HCT116 (cell line): Measurements from ENCODE around the gene HIVEP3. TPM values are rescaled to one million over a fixed set of nuclear protein-coding genes. Genes with fewer than 3 reads are reported as not detected.

Experiments used
- ATAC-seq: fragments of 200-7000 bp; cut with Tn5 transposase; 2 replicates; pipeline ENCODE4 v1.9.1; 2020; ENCODE audit warnings: mild to moderate bottlenecking, moderate library complexity
- BruUV-seq: library from RNA; stranded (reverse); fragments of 400-500 nt; replicated peaks from 2 replicates; lab custom pipeline; 2021; lab: Mats Ljungman, UMichigan
- CTCF ChIA-PET: fragments of 300-600 bp; sonication (Branson Sonifier 250); formaldehyde crosslinking; loops from one replicate; lab custom pipeline; 2021; ENCODE audit warnings: antibody characterized with exemption; lab: Charles Lee
- POLR2A ChIA-PET: fragments of 300-600, 350-600 bp; sonication (Branson Sonifier 250); formaldehyde crosslinking; loops from one replicate; lab custom pipeline; 2021; ENCODE audit warnings: antibody characterized with exemption; lab: Charles Lee
- RAD21 ChIA-PET, 2 experiments: fragments of 300-600 bp; sonication (Branson Sonifier 250); formaldehyde crosslinking; loops; one replicate each; lab custom pipeline; 2023; ENCODE audit warnings: low total read pairs in 2 of 2; ENCODE audit not compliant: uncharacterized antibody in 2 of 2, unreplicated experiment in 2 of 2, low non-redundant PET in 1 of 2; lab: Charles Lee
- DNase-seq: peaks from one replicate; pipeline ENCODE4 v3.0.0-alpha.2; 2010; ENCODE audit warnings: low read depth, low spot score
- H2AFZ ChIP-seq: fragments of 200-600 bp; shearing (Covaris generic), sonication (generic); 2 replicates; pipeline ENCODE4 v1.6.1; 2017; ENCODE audit warnings: low read depth, mixed run types, mixed read lengths, antibody characterized with exemption, low read length; ENCODE audit not compliant: poor library complexity, severe bottlenecking
- H3K27ac ChIP-seq: 2 replicates; pipeline ENCODE4 v1.5.1; 2012; ENCODE audit warnings: low read depth, low read length
- H3K27me3 ChIP-seq: fragments of 200-600 bp; sonication (generic); 2 replicates; pipeline ENCODE4 v1.6.1; 2016; ENCODE audit warnings: mixed run types, low read length, mixed read lengths; ENCODE audit not compliant: insufficient read depth
- H3K36me3 ChIP-seq, 2 experiments: fragments of 200-500 bp in 1 of 2; fragments of 200-600 bp in 1 of 2; sonication (Bioruptor generic) in 1 of 2; sonication (generic) in 1 of 2; 2 replicates each; pipeline versions ENCODE4 v1.5.1 to v1.6.1; 2014 to 2016; ENCODE audit warnings: low read length in 2 of 2, inconsistent platforms in 1 of 2, mixed read lengths in 1 of 2, mixed run types in 1 of 2; ENCODE audit not compliant: insufficient read depth in 2 of 2, control insufficient read depth in 1 of 2
- H3K4me1 ChIP-seq, 2 experiments: fragments of 200-600 bp in 1 of 2; sonication (generic) in 1 of 2; 2 replicates each; pipeline versions ENCODE4 v1.5.1 to v1.6.1; 2012 to 2017; ENCODE audit warnings: low read length in 2 of 2, inconsistent platforms in 1 of 2, mild to moderate bottlenecking in 1 of 2, mixed read lengths in 1 of 2, mixed run types in 1 of 2, moderate library complexity in 1 of 2; ENCODE audit not compliant: insufficient read depth in 2 of 2, control insufficient read depth in 1 of 2
- H3K4me2 ChIP-seq: fragments of 200-600 bp; sonication (generic); 2 replicates; pipeline ENCODE4 v1.6.1; 2017; ENCODE audit warnings: mixed run types, low read length, mixed read lengths
- H3K4me3 ChIP-seq, 2 experiments: fragments of 200-600 bp in 1 of 2; sonication (generic) in 1 of 2; replicated peaks in 1 of 2; 2 replicates each; pipeline ENCODE4 v1.5.1; 2011 to 2016; ENCODE audit warnings: low read length in 2 of 2, control low read depth in 1 of 2, low read depth in 1 of 2, mild to moderate bottlenecking in 1 of 2, mixed read lengths in 1 of 2, mixed run types in 1 of 2
- H3K79me2 ChIP-seq: fragments of 200-600 bp; sonication (generic); 2 replicates; pipeline ENCODE4 v1.6.1; 2017; ENCODE audit warnings: mild to moderate bottlenecking, mixed run types, low read length, moderate library complexity, mixed read lengths; ENCODE audit not compliant: insufficient read depth
- H3K9ac ChIP-seq: fragments of 200-600 bp; sonication (generic); 2 replicates; pipeline ENCODE4 v1.6.1; 2016; ENCODE audit warnings: low read length, mixed read lengths
- H3K9me2 ChIP-seq: fragments of 200-600 bp; sonication (generic), shearing (Covaris generic); 2 replicates; pipeline ENCODE4 v1.6.1; 2017; ENCODE audit warnings: mixed run types, mild to moderate bottlenecking, moderate library complexity; ENCODE audit not compliant: insufficient read depth
- H3K9me3 ChIP-seq, 2 experiments: fragments of 200-500 bp in 1 of 2; fragments of 200-600 bp in 1 of 2; sonication (Bioruptor generic) in 1 of 2; sonication (generic) in 1 of 2; 2 replicates each; pipeline ENCODE4 v1.6.1; 2014 to 2017; ENCODE audit warnings: low read length in 2 of 2, mixed read lengths in 2 of 2, inconsistent platforms in 1 of 2, low read depth in 1 of 2, mild to moderate bottlenecking in 1 of 2, mixed run types in 1 of 2, moderate library complexity in 1 of 2; ENCODE audit not compliant: control insufficient read depth in 1 of 2, insufficient read depth in 1 of 2
- H4K20me1 ChIP-seq: fragments of 200-600 bp; sonication (generic), shearing (Covaris generic); 2 replicates; pipeline ENCODE4 v1.6.1; 2017; ENCODE audit warnings: mixed run types, mild to moderate bottlenecking, moderate library complexity; ENCODE audit not compliant: insufficient read depth
- CBX3 ChIP-seq: IDR thresholded peaks from 2 replicates; pipeline ENCODE4 v1.6.1; 2012; ENCODE audit warnings: low read depth
- EGR1 ChIP-seq: IDR thresholded peaks from 2 replicates; pipeline ENCODE4 v1.6.1; 2012; ENCODE audit warnings: low read depth
- ELF1 ChIP-seq: IDR thresholded peaks from 2 replicates; pipeline ENCODE4 v1.6.1; 2012; ENCODE audit warnings: low read depth, borderline replicate concordance
- EZH2phosphoT487 ChIP-seq: fragments of 200-600 bp; IDR thresholded peaks from 2 replicates; pipeline ENCODE4 v1.6.1; 2018; ENCODE audit warnings: antibody characterized with exemption, borderline replicate concordance
- FOSL1 ChIP-seq: IDR thresholded peaks from 2 replicates; pipeline ENCODE4 v1.6.1; 2012; ENCODE audit warnings: low read depth
- MAX ChIP-seq: IDR thresholded peaks from 2 replicates; pipeline ENCODE4 v1.6.1; 2012
- RAD21 ChIP-seq: IDR thresholded peaks from 2 replicates; pipeline ENCODE4 v1.6.1; 2012; ENCODE audit warnings: low read depth, mild to moderate bottlenecking
- REST ChIP-seq: IDR thresholded peaks from 2 replicates; pipeline ENCODE4 v1.6.1; 2012; ENCODE audit warnings: low read depth
- SIN3A ChIP-seq: IDR thresholded peaks from 2 replicates; pipeline ENCODE4 v1.6.1; 2012; ENCODE audit warnings: low read depth
- SP1 ChIP-seq: IDR thresholded peaks from 2 replicates; pipeline ENCODE4 v1.6.1; 2012; ENCODE audit warnings: low read depth
- SRF ChIP-seq: IDR thresholded peaks from 2 replicates; pipeline ENCODE4 v1.6.1; 2012; ENCODE audit warnings: low read depth
- YY1 ChIP-seq: IDR thresholded peaks from 2 replicates; pipeline ENCODE4 v1.6.1; 2011; ENCODE audit warnings: low read length, low read depth, moderate library complexity, mild to moderate bottlenecking; ENCODE audit not compliant: insufficient replicate concordance; ENCODE audit errors: extremely low read depth
- ZFX ChIP-seq: fragments of 450-650 bp; IDR thresholded peaks from 2 replicates; pipeline ENCODE4 v1.6.1; 2017
- intact Hi-C: fragments of 100-400 bp; cut with micrococcal nuclease; formaldehyde crosslinking; loops from 2 replicates; pipeline ENCODE4 v1.10.0; 2022
- total RNA-seq: library from RNA; stranded (reverse); gene quantifications from one replicate; pipeline ENCODE4 v1.2.1, GENCODE V29; 2021; ENCODE audit not compliant: unreplicated experiment
- TF ChIP-seq, protein P1 (sequence below): IDR thresholded peaks from 2 replicates; pipeline ENCODE4 v1.6.1; 2011; ENCODE audit warnings: mild to moderate bottlenecking, low read length, moderate library complexity; ENCODE audit not compliant: insufficient replicate concordance; ENCODE audit errors: extremely low read depth
- TF ChIP-seq, protein P2 (sequence below), 3 experiments: fragments of 200-600 bp in 1 of 3; sonication (generic) in 1 of 3; IDR thresholded peaks in 2 of 3; conservative IDR thresholded peaks in 1 of 3; 2 replicates each; pipeline ENCODE4 v1.5.1; 2012 to 2017; ENCODE audit warnings: low read depth in 2 of 3, low read length in 2 of 3, antibody characterized with exemption in 1 of 3, borderline replicate concordance in 1 of 3, control low read depth in 1 of 3, mild to moderate bottlenecking in 1 of 3, mixed read lengths in 1 of 3, mixed run types in 1 of 3, moderate library complexity in 1 of 3; ENCODE audit not compliant: insufficient read depth in 1 of 3
- TF ChIP-seq, protein P3 (sequence below): IDR thresholded peaks from 2 replicates; pipeline ENCODE4 v1.6.1; 2012

Gene HIVEP3
- total RNA-seq, 1 experiment from 2014 or later, result 7.1 TPM

- no peaks in the 10 kb centered on the region for H4K20me1 ChIP-seq
- intact Hi-C loops, result no loop called here
- H2AFZ ChIP-seq, result no peak overlapping the region
- CTCF ChIA-PET, result no interaction called here
- no peaks in the 10 kb centered on the region for H3K9me2 ChIP-seq
- no peak for DNase-seq
- RAD21 ChIA-PET, result no interaction called here
- no peak overlapping the region for H3K9ac ChIP-seq
- POLR2A ChIA-PET, result no interaction called here
- BruUV-seq, result no TSS peak
- ATAC-seq, result no peak
- no peak overlapping the region for H3K4me3 ChIP-seq
- no peak overlapping the region for H3K27ac ChIP-seq
- H3K79me2 ChIP-seq, result no peaks in the 10 kb centered on the region
- no peaks in the 10 kb centered on the region for H3K36me3 ChIP-seq
- TF ChIP-seq, protein P1, sequence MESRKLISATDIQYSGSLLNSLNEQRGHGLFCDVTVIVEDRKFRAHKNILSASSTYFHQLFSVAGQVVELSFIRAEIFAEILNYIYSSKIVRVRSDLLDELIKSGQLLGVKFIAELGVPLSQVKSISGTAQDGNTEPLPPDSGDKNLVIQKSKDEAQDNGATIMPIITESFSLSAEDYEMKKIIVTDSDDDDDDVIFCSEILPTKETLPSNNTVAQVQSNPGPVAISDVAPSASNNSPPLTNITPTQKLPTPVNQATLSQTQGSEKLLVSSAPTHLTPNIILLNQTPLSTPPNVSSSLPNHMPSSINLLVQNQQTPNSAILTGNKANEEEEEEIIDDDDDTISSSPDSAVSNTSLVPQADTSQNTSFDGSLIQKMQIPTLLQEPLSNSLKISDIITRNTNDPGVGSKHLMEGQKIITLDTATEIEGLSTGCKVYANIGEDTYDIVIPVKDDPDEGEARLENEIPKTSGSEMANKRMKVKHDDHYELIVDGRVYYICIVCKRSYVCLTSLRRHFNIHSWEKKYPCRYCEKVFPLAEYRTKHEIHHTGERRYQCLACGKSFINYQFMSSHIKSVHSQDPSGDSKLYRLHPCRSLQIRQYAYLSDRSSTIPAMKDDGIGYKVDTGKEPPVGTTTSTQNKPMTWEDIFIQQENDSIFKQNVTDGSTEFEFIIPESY, result no peak
- TF ChIP-seq SP1 (no peak), REST (no peak), ZFX (no peak), RAD21 (no peak), YY1 (no peak), SIN3A (no peak), SRF (no peak), MAX (no peak), EZH2phosphoT487 (no peak), CBX3 (no peak), FOSL1 (no peak), EGR1 (no peak), ELF1 (no peak)
- TF ChIP-seq, protein P2, sequence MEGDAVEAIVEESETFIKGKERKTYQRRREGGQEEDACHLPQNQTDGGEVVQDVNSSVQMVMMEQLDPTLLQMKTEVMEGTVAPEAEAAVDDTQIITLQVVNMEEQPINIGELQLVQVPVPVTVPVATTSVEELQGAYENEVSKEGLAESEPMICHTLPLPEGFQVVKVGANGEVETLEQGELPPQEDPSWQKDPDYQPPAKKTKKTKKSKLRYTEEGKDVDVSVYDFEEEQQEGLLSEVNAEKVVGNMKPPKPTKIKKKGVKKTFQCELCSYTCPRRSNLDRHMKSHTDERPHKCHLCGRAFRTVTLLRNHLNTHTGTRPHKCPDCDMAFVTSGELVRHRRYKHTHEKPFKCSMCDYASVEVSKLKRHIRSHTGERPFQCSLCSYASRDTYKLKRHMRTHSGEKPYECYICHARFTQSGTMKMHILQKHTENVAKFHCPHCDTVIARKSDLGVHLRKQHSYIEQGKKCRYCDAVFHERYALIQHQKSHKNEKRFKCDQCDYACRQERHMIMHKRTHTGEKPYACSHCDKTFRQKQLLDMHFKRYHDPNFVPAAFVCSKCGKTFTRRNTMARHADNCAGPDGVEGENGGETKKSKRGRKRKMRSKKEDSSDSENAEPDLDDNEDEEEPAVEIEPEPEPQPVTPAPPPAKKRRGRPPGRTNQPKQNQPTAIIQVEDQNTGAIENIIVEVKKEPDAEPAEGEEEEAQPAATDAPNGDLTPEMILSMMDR (IDR thresholded peaks at IDR 0.05 in 2 of 3, conservative IDR thresholded peaks at IDR 0.05 in 1 of 3; ENCODE audit: borderline replicate concordance in 1 of 3, insufficient read depth in 1 of 3, low read depth in 2 of 3, low read length in 2 of 3), result no peak
- TF ChIP-seq, protein P3, sequence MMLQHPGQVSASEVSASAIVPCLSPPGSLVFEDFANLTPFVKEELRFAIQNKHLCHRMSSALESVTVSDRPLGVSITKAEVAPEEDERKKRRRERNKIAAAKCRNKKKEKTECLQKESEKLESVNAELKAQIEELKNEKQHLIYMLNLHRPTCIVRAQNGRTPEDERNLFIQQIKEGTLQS, result no peak
- H3K4me1 ChIP-seq, result no peaks in the 10 kb centered on the region; a peak in 1 of 4 replicates
- no peak overlapping the region for H3K4me2 ChIP-seq
- H3K9me3 ChIP-seq, result no peaks in the 10 kb centered on the region
- H3K27me3 ChIP-seq, result no peaks in the 10 kb centered on the region
These were observed 385.0 kb downstream of the HIVEP3 start for GRCh38 chr1:41533731-41534080.
